Lower leg skin (tissue), 4 donors: ENCODE data around the gene CDH16. TPM values are rescaled to one million over a fixed set of nuclear protein-coding genes. Genes with fewer than 3 reads are reported as not detected.

Source experiments
- DNase-seq, 2 donors: peaks; one replicate each; pipeline ENCODE4 v3.0.0-alpha.2; 2019; ENCODE audit warnings: low spot score in 2 of 2
- H3K4me3 ChIP-seq: fragments of 200-600 bp; sonication (generic); 2 replicates; pipeline ENCODE4 v1.5.1; 2017; ENCODE audit warnings: mild to moderate bottlenecking, low read depth; ENCODE audit not compliant: poor library complexity, severe bottlenecking
- POLR2A ChIP-seq, 2 donors: fragments of 450-650 bp; IDR thresholded peaks; one replicate each; pipeline ENCODE4 v1.6.1; 2016 to 2017; ENCODE audit warnings: antibody characterized with exemption in 2 of 2, mild to moderate bottlenecking in 1 of 2, moderate library complexity in 1 of 2
- WGBS, 2 donors: methylation state at CpG; one replicate each; pipeline ENCODE4 v1.1.5; 2018; 5-methylcytosine and 5-hydroxymethylcytosine counted together
- intact Hi-C: fragments of 100-400 bp; cut with DNase I; formaldehyde crosslinking; loops from one replicate; pipeline ENCODE4 v1.15.0; 2023; ENCODE audit warnings: low total_unique reads
- total RNA-seq, 4 donors: library from RNA; depleted of rRNA; stranded (reverse); fragments of >200 nt; gene quantifications; one replicate each; pipeline ENCODE4 v1.1.0, GENCODE V29; 2016
- TF ChIP-seq, protein P1 (sequence below), 3 donors: fragments of 450-650 bp; IDR thresholded peaks; one replicate each; pipeline ENCODE4 v1.5.1; 2016; ENCODE audit warnings: antibody characterized with exemption in 3 of 3, mild to moderate bottlenecking in 3 of 3, moderate library complexity in 2 of 3

CDH16 gene
- total RNA-seq, 4 donors from 2014 or later: 0.10 to 0.58 TPM; not detected in 2

GRCh38 chr16:66882702-66883101 lies 36.0 kb downstream of the CDH16 start:
- 94 to 96% methylated on average over 3 of the region's 3 CpGs for WGBS, 2 donors
- intact Hi-C loops: no loop called here
- TF ChIP-seq, protein P1, sequence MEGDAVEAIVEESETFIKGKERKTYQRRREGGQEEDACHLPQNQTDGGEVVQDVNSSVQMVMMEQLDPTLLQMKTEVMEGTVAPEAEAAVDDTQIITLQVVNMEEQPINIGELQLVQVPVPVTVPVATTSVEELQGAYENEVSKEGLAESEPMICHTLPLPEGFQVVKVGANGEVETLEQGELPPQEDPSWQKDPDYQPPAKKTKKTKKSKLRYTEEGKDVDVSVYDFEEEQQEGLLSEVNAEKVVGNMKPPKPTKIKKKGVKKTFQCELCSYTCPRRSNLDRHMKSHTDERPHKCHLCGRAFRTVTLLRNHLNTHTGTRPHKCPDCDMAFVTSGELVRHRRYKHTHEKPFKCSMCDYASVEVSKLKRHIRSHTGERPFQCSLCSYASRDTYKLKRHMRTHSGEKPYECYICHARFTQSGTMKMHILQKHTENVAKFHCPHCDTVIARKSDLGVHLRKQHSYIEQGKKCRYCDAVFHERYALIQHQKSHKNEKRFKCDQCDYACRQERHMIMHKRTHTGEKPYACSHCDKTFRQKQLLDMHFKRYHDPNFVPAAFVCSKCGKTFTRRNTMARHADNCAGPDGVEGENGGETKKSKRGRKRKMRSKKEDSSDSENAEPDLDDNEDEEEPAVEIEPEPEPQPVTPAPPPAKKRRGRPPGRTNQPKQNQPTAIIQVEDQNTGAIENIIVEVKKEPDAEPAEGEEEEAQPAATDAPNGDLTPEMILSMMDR (IDR thresholded peaks at IDR 0.05): no peak
- no peak for TF ChIP-seq POLR2A (IDR thresholded peaks at IDR 0.05)
- H3K4me3 ChIP-seq: no peak overlapping the region
- DNase-seq: no peak

DNA sequence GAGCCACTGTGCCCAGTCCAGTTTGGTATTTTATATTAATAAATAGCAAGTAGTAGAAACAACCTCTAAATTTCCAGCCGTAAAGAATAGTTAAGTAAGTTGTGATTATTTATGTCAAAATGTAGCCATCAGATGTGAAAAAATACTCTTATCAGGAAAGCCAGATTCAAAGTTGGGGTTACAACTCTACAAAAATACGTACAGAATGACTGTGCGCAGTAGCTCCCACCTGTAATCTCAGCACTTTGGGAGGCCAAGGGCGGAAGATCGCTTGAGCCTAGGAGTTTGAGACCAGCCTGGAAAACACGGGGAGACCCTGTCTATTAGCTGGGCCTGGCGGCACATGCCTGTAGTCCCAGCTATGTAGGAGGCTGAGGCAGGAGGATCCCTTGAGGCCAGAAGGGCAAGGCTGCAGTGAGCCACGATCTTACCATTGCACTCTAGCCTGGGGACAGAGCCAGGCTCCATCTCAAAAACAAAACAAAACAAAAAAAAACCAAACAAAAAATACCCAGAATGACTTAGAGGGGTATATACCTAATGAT lies 36.6 kb downstream of the CDH16 start:
- TF ChIP-seq POLR2A (IDR thresholded peaks at IDR 0.05): no peak
- TF ChIP-seq, protein P1 (IDR thresholded peaks at IDR 0.05): no peak
- intact Hi-C loops: no loop called here
- H3K4me3 ChIP-seq: no peak overlapping the region
- WGBS, 2 donors: 88 to 94% methylated on average over 8 of the region's 8 CpGs
- no peak for DNase-seq

GRCh38 chr16:66881560-66881959 lies 37.1 kb downstream of the CDH16 start:
- TF ChIP-seq POLR2A (IDR thresholded peaks at IDR 0.05): no peak
- TF ChIP-seq, protein P1 (IDR thresholded peaks at IDR 0.05): no peak
- intact Hi-C loops: no loop called here
- no peak for DNase-seq
- WGBS, 2 donors: 81 to 89% methylated on average over 2 of the region's 2 CpGs
- H3K4me3 ChIP-seq: no peak overlapping the region

DNA sequence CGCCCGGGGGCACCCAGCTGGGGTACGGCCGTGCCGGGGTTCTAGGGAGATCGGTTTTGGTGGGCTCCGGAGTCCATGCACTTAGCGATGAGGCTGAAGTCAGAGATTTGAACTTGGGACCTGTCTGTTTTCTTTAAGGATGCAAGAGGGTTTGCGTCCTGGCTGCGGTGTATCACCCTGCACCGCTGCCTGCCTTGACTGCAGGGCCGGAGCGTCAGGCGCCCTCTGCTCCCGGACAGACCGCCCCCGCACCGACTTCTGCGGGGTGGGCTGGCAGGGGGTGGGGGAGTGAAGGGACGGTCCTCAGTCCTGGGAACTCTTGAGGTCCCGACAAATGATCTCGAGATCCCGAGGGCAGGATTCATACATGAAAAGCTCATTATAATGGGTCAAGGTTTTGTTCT lies 37.7 kb downstream of the CDH16 start:
- WGBS, 2 donors: 3 to 5% methylated on average over 18 to 20 of the region's 23 CpGs

DNA sequence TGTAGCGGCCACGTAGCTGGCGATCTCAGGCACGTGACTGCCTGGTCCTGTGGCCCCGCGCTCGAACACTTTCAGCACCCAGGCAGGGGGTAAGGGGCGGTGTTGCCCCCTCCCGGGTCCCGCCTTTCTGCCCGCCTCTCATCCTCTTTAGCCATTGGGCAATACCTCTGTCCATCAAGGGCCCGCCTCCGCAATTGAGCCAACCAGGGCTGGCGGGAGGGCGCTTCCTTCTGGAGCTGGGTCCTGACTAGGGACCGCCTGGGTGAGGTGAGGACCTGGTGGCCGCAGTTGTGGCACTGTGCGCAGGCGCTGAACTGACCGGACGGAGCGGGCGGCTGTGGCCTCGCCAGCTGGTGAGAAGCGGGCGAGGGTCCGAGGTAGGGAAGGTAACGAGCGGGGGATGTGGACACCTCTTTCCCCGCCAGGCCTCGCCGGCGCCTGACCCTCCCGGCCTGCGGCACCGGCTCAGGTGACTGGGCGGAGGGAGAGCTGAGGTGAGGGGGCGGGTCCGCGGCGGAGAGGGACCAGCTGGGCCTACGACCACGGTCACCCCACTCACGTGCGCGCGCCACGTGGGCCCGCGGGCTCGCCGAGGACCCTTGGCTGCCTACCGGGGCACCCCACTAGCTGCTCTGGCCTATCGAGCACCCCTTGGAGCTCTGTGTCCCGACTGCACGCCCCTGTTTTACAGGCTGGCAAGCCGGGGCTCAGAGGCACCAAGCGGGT lies 38.2 kb downstream of the CDH16 start, which contains the start of gene PDP2:
Gene PDP2 (plus strand): TSS at position 228 of the 726 bp plus-strand sequence. CDS start 3,770 bp downstream, outside the sequence.
- intact Hi-C loops: no loop called here
- TF ChIP-seq, protein P1 (IDR thresholded peaks at IDR 0.05): no peak
- TF ChIP-seq POLR2A (IDR thresholded peaks at IDR 0.05): no peak
- 0 to 1% methylated on average over 52 to 53 of the region's 58 CpGs for WGBS, 2 donors

More for the DNA sequence above, 37.7 kb downstream of the CDH16 start:
- peak overlapping the region; percentile 67 for H3K4me3 ChIP-seq
- no peak for DNase-seq
- intact Hi-C loops: no loop called here
- TF ChIP-seq, protein P1 (IDR thresholded peaks at IDR 0.05): no peak
- TF ChIP-seq POLR2A (IDR thresholded peaks at IDR 0.05): no peak

More for the DNA sequence above, 38.2 kb downstream of the CDH16 start, which contains the start of gene PDP2:
- H3K4me3 ChIP-seq: peak within 1 kb of the TSS; percentile 67
- DNase-seq: peak; percentile 95 to 99
